T-cell (primary cell): ENCODE measurements around the gene GUCA1A. TPM values are rescaled to one million over a fixed set of nuclear protein-coding genes. Genes with fewer than 3 reads are reported as not detected.

Experiments used
- ATAC-seq, 4 experiments: fragments of 200-7000 bp in 3 of 4; fragments of 150-1000 bp in 1 of 4; cut with Tn5 transposase; replicated peaks in 1 of 4; 1 replicate in 3 of 4; 2 replicates in 1 of 4; pipeline ENCODE4 v1.10.0; 2021; ENCODE audit warnings: moderate library complexity in 3 of 4, mild to moderate bottlenecking in 2 of 4, moderate number of reproducible peaks in 1 of 4
- CTCF ChIA-PET, 2 donors: fragments of 300-600 bp; sonication (Branson Sonifier 250); formaldehyde crosslinking; loops; one replicate each; lab custom pipeline; 2022; ENCODE audit warnings: antibody characterized with exemption in 2 of 2; lab: Charles Lee
- POLR2A ChIA-PET, 2 donors: fragments of 300-600 bp; sonication (Branson Sonifier 250); formaldehyde crosslinking; loops; one replicate each; lab custom pipeline; 2022; ENCODE audit warnings: antibody characterized with exemption in 2 of 2; lab: Charles Lee
- DNase-seq, 35 experiments: peaks; one replicate each; pipeline versions ENCODE4 v3.0.0 to v3.0.0-alpha.2; 2013 to 2023
- H3K27ac ChIP-seq: one replicate; pipeline ENCODE4 v1.5.1; 2013; ENCODE audit warnings: low read length
- H3K27me3 ChIP-seq, 2 experiments: replicated peaks in 1 of 2; 1 replicate in 1 of 2; 2 replicates in 1 of 2; pipeline versions ENCODE4 v1.6.1 to v1.7.0; 2013; ENCODE audit warnings: low read length in 1 of 2, mixed read lengths in 1 of 2; ENCODE audit not compliant: control insufficient read depth in 2 of 2, insufficient read depth in 2 of 2; ENCODE audit errors: extremely low read depth in 1 of 2
- H3K36me3 ChIP-seq, 2 donors: 1 replicate in 1 of 2; 2 replicates in 1 of 2; pipeline versions ENCODE4 v1.6.1 to v1.7.0; 2013; ENCODE audit warnings: low read length in 1 of 2; ENCODE audit not compliant: control insufficient read depth in 2 of 2, insufficient read depth in 1 of 2; ENCODE audit errors: extremely low read depth in 1 of 2
- H3K4me1 ChIP-seq, 2 experiments: 1 replicate in 1 of 2; 2 replicates in 1 of 2; pipeline versions ENCODE4 v1.6.1 to v1.7.0; 2013; ENCODE audit warnings: low read length in 2 of 2, mixed read lengths in 1 of 2; ENCODE audit not compliant: insufficient read depth in 2 of 2, control insufficient read depth in 1 of 2; ENCODE audit errors: extremely low read depth in 1 of 2
- H3K4me3 ChIP-seq, 2 donors: 1 replicate in 1 of 2; 2 replicates in 1 of 2; pipeline versions ENCODE4 v1.5.1 to v1.7.0; 2013; ENCODE audit warnings: mild to moderate bottlenecking in 2 of 2, low read length in 1 of 2, moderate library complexity in 1 of 2; ENCODE audit not compliant: control insufficient read depth in 1 of 2; ENCODE audit errors: extremely low read depth in 1 of 2
- H3K9me3 ChIP-seq: 2 replicates; pipeline ENCODE4 v1.7.0; 2013
- H3K27ac Mint-ChIP-seq, 2 donors: one replicate each; pipeline ENCODE4 v1.8.0; 2020 to 2021; ENCODE audit warnings: mild to moderate bottlenecking in 2 of 2, mixed read lengths in 2 of 2
- H3K27me3 Mint-ChIP-seq, 2 donors: one replicate each; pipeline ENCODE4 v1.8.0; 2021 to 2022; ENCODE audit warnings: mixed read lengths in 2 of 2
- H3K36me3 Mint-ChIP-seq: one replicate; pipeline ENCODE4 v1.8.0; 2021; ENCODE audit warnings: mixed read lengths
- H3K4me1 Mint-ChIP-seq, 3 donors: one replicate each; pipeline ENCODE4 v1.8.0; 2020 to 2022; ENCODE audit warnings: mixed read lengths in 3 of 3, mild to moderate bottlenecking in 1 of 3
- H3K4me3 Mint-ChIP-seq, 3 donors: one replicate each; pipeline ENCODE4 v1.8.0; 2020 to 2022; ENCODE audit warnings: mild to moderate bottlenecking in 3 of 3, mixed read lengths in 3 of 3, moderate library complexity in 3 of 3
- H3K9me3 Mint-ChIP-seq, 3 donors: one replicate each; pipeline ENCODE4 v1.8.0; 2020 to 2022; ENCODE audit warnings: mixed read lengths in 3 of 3
- WGBS: methylation state at CpG from one replicate; pipeline ENCODE4 v1.1.5; 2013; ENCODE audit warnings: missing lambda C conversion rate; ENCODE audit not compliant: insufficient coverage; 5-methylcytosine and 5-hydroxymethylcytosine counted together
- total RNA-seq, 35 experiments: library from RNA in 6 of 35; stranded (reverse) in 6 of 35; fragments of 120-200 nt in 1 of 35; gene quantifications; one replicate each; pipeline versions ENCODE4 v1.2.1 to v1.2.4 and lab custom pipeline; 2013 to 2026

GUCA1A gene
- total RNA-seq, 5 donors from 2014 or later (not counting 1 experiment from before 2014, with no cell fraction given), result not detected

GRCh38 chr6:42129360-42129676 lies 43.8 kb upstream of the GUCA1A start:
- no peak for ATAC-seq

GRCh38 chr6:42131531-42131930 lies 41.6 kb upstream of the GUCA1A start:
- H3K4me1 Mint-ChIP-seq, result peaks cover 0 to 3% (median 2%) of the 10 kb centered on the region in 3 donors
- ChIA-PET CTCF (no interaction called here), POLR2A (no interaction called here)
- H3K36me3 Mint-ChIP-seq, result no peaks in the 10 kb centered on the region
- DNase-seq, result no peak
- no peaks in the 10 kb centered on the region for H3K9me3 ChIP-seq
- H3K36me3 ChIP-seq, result no peaks in the 10 kb centered on the region
- no peak overlapping the region for H3K4me3 Mint-ChIP-seq
- WGBS, result 78% methylated on average over 6 of the region's 11 CpGs
- H3K27ac Mint-ChIP-seq, result no peak overlapping the region
- peaks cover 0 to 2% of the 10 kb centered on the region in 2 donors for H3K27me3 Mint-ChIP-seq
- H3K27ac ChIP-seq, result no peak overlapping the region
- no peak overlapping the region for H3K4me3 ChIP-seq
- H3K9me3 Mint-ChIP-seq, result no peaks in the 10 kb centered on the region
- H3K4me1 ChIP-seq, result no peaks in the 10 kb centered on the region
- no peak for ATAC-seq
- peaks cover 0 to 9% of the 10 kb centered on the region in 2 experiments for H3K27me3 ChIP-seq

More at GRCh38 chr6:42129360-42129676, 43.8 kb upstream of the GUCA1A start:
- CTCF ChIA-PET, result no interaction called here
- no peak overlapping the region for H3K4me3 ChIP-seq
- H3K27ac ChIP-seq, result no peak overlapping the region
- H3K9me3 ChIP-seq, result no peaks in the 10 kb centered on the region
- H3K4me1 ChIP-seq, result no peaks in the 10 kb centered on the region
- no CpG with 5 or more reads among the region's 2 CpGs for WGBS
- peaks cover 0 to 9% of the 10 kb centered on the region in 2 experiments for H3K27me3 ChIP-seq
- Mint-ChIP-seq H3K4me3 (no peak overlapping the region), H3K4me1 (no peaks in the 10 kb centered on the region), H3K27me3 (peaks cover 0 to 2% of the 10 kb centered on the region in 2 donors), H3K27ac (no peak overlapping the region), H3K36me3 (no peaks in the 10 kb centered on the region), H3K9me3 (no peaks in the 10 kb centered on the region)
- no peaks in the 10 kb centered on the region for H3K36me3 ChIP-seq
- POLR2A ChIA-PET, result no interaction called here
- DNase-seq, result no peak

- Histone ChIP-seq H3K36me3 (no peaks in the 10 kb centered on the region), H3K4me1 (no peaks in the 10 kb centered on the region), H3K27ac (no peak overlapping the region), H3K27me3 (peaks cover 0 to 18% of the 10 kb centered on the region in 2 experiments), H3K4me3 (no peak overlapping the region), H3K9me3 (no peaks in the 10 kb centered on the region)
- Mint-ChIP-seq H3K9me3 (no peaks in the 10 kb centered on the region), H3K27ac (no peak overlapping the region), H3K4me1 (peaks cover 0 to 7% (median 4%) of the 10 kb centered on the region in 3 donors), H3K36me3 (no peaks in the 10 kb centered on the region), H3K27me3 (peaks cover under 1 to 2% of the 10 kb centered on the region in 2 donors), H3K4me3 (no peak overlapping the region)
- WGBS, result 88% methylated on average over 4 of the region's 4 CpGs
- ATAC-seq, result no peak
- ChIA-PET CTCF (no interaction called here), POLR2A (interaction anchor here in 1 of 2 donors (0.8 kb wide), 1 partner anchor 314 kb away, joined by 5 read pairs; no protein-coding TSS in a partner anchor)
- DNase-seq, result no peak
Observed at GRCh38 chr6:42133926-42134325, 39.2 kb upstream of the GUCA1A start.

- H3K9me3 Mint-ChIP-seq, result no peaks in the 10 kb centered on the region
- ChIA-PET POLR2A (no interaction called here), CTCF (no interaction called here)
- peaks cover 0 to 14% of the 10 kb centered on the region in 2 experiments for H3K27me3 ChIP-seq
- H3K27me3 Mint-ChIP-seq, result peaks cover 3% of the 10 kb centered on the region in 2 donors
- ATAC-seq, result no peak
- H3K4me3 Mint-ChIP-seq, result no peak overlapping the region
- H3K36me3 Mint-ChIP-seq, result no peaks in the 10 kb centered on the region
- no peaks in the 10 kb centered on the region for H3K4me1 ChIP-seq
- H3K9me3 ChIP-seq, result no peaks in the 10 kb centered on the region
- H3K36me3 ChIP-seq, result no peaks in the 10 kb centered on the region
- H3K4me1 Mint-ChIP-seq, result peaks cover 0 to 7% (median 4%) of the 10 kb centered on the region in 3 donors
- no peak for DNase-seq
- WGBS, result 100% methylated on average over 7 of the region's 12 CpGs
- no peak overlapping the region for H3K4me3 ChIP-seq
- no peak overlapping the region for H3K27ac Mint-ChIP-seq
- H3K27ac ChIP-seq, result no peak overlapping the region
Observed at GRCh38 chr6:42135161-42135560, 38.0 kb upstream of the GUCA1A start.

- Histone ChIP-seq H3K9me3 (no peaks in the 10 kb centered on the region), H3K4me1 (no peaks in the 10 kb centered on the region), H3K4me3 (no peak overlapping the region), H3K36me3 (no peaks in the 10 kb centered on the region), H3K27ac (no peak overlapping the region), H3K27me3 (peaks cover 0 to 16% of the 10 kb centered on the region in 2 experiments)
- WGBS, result 100% methylated on average over 1 of the region's 2 CpGs
- Mint-ChIP-seq H3K4me1 (peaks cover 0 to 7% (median 4%) of the 10 kb centered on the region in 3 donors), H3K4me3 (no peak overlapping the region), H3K27ac (no peak overlapping the region), H3K27me3 (peaks cover 5% of the 10 kb centered on the region in 2 donors), H3K36me3 (no peaks in the 10 kb centered on the region), H3K9me3 (no peaks in the 10 kb centered on the region)
- ChIA-PET POLR2A (no interaction called here), CTCF (no interaction called here)
- DNase-seq, result no peak
- no peak for ATAC-seq
Observed at GRCh38 chr6:42135722-42136121, 37.4 kb upstream of the GUCA1A start.

- CTCF ChIA-PET, result no interaction called here
- no peaks in the 10 kb centered on the region for H3K9me3 Mint-ChIP-seq
- H3K4me3 Mint-ChIP-seq, result peak overlapping the region in 1 of 3 donors; percentile 24
Observed at GRCh38 chr6:42136508-42137193, 36.5 kb upstream of the GUCA1A start.

More at GRCh38 chr6:42136508-42137193, 36.5 kb upstream of the GUCA1A start:
- Histone ChIP-seq H3K4me3 (no peak overlapping the region), H3K27ac (no peak overlapping the region), H3K4me1 (no peaks in the 10 kb centered on the region), H3K36me3 (no peaks in the 10 kb centered on the region), H3K9me3 (no peaks in the 10 kb centered on the region), H3K27me3 (peaks cover 0 to 25% of the 10 kb centered on the region in 2 experiments)
- Mint-ChIP-seq H3K27ac (no peak overlapping the region), H3K27me3 (peaks cover 11 to 13% of the 10 kb centered on the region in 2 donors), H3K36me3 (no peaks in the 10 kb centered on the region), H3K4me1 (peaks cover 0 to 7% (median 4%) of the 10 kb centered on the region in 3 donors)
- peak in 1 of 4 experiments; percentile 48 for ATAC-seq
- 31% methylated on average over 8 of the region's 14 CpGs for WGBS
- peak in 5 of 35 experiments; percentile 10 to 30 (median 17) for DNase-seq
- POLR2A ChIA-PET, result no interaction called here
